Measurements from ENCODE around the gene PLA2G12A. TPM values are rescaled to one million over a fixed set of nuclear protein-coding genes. Genes with fewer than 3 reads are reported as not detected.

The PLA2G12A gene
- total RNA-seq, 1 donor from 2014 or later: 54.7 TPM

DNA sequence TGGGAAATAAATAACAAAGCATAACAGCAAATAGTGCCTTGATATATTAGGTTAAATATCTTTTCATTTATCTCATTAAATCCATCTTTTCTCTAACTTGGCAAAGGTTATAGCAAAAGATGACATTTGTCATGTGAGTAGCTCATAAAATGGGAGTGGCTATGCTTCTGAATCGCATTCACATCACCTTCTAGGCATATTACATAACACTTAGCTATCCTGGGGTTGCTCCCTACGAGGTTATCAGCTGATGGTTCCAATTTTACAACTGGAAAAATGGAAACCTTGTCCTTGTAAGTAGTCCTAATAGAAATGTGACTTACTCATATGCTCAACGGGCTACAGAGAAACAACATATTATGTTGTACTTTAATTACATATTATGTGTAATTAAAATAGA, 16.4 kb downstream of the PLA2G12A start:
- no peaks in the 10 kb centered on the region for H3K27me3 Mint-ChIP-seq
- peaks cover 14% of the 10 kb centered on the region for H3K36me3 Mint-ChIP-seq (ENCODE audit: insufficient read depth)
- no peak overlapping the region for H3K27ac Mint-ChIP-seq
- TF ChIP-seq, protein P1, sequence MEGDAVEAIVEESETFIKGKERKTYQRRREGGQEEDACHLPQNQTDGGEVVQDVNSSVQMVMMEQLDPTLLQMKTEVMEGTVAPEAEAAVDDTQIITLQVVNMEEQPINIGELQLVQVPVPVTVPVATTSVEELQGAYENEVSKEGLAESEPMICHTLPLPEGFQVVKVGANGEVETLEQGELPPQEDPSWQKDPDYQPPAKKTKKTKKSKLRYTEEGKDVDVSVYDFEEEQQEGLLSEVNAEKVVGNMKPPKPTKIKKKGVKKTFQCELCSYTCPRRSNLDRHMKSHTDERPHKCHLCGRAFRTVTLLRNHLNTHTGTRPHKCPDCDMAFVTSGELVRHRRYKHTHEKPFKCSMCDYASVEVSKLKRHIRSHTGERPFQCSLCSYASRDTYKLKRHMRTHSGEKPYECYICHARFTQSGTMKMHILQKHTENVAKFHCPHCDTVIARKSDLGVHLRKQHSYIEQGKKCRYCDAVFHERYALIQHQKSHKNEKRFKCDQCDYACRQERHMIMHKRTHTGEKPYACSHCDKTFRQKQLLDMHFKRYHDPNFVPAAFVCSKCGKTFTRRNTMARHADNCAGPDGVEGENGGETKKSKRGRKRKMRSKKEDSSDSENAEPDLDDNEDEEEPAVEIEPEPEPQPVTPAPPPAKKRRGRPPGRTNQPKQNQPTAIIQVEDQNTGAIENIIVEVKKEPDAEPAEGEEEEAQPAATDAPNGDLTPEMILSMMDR (IDR thresholded peaks at IDR 0.05; ENCODE audit: unreplicated experiment): no peak
- H3K4me3 Mint-ChIP-seq (ENCODE audit: low read depth): no peak overlapping the region
- no peak for DNase-seq (ENCODE audit: low spot score, unreplicated experiment)
- H3K9me3 Mint-ChIP-seq (ENCODE audit: low read depth): no peaks in the 10 kb centered on the region
- H3K4me1 Mint-ChIP-seq (ENCODE audit: low read depth): no peaks in the 10 kb centered on the region

DNA sequence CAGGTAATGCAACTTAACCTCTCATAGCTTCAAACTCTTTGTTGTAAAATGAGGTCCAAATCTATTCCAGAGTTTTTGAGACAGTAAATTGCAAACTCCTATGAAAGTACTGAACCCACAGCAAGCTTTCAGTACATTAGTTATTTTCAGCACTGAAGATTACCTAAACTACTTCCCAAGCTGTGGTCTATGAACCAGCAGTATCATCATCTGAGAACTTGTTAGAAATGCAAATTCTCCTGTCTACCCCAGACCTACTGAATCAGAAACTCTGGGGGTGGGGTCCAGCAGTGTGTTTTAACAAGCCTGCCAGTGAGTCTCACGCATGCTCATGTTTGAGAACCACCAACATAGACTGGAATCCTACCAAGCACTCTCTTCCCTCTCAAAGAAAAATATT, 20.9 kb downstream of the PLA2G12A start:
- H3K27me3 Mint-ChIP-seq: no peaks in the 10 kb centered on the region
- peaks cover 7% of the 10 kb centered on the region for H3K36me3 Mint-ChIP-seq (ENCODE audit: insufficient read depth)
- no peak for DNase-seq (ENCODE audit: low spot score, unreplicated experiment)
- no peaks in the 10 kb centered on the region for H3K9me3 Mint-ChIP-seq (ENCODE audit: low read depth)
- H3K4me1 Mint-ChIP-seq (ENCODE audit: low read depth): peaks cover 4% of the 10 kb centered on the region
- TF ChIP-seq, protein P1 (IDR thresholded peaks at IDR 0.05; ENCODE audit: unreplicated experiment): no peak
- H3K4me3 Mint-ChIP-seq (ENCODE audit: low read depth): no peak overlapping the region
- no peak overlapping the region for H3K27ac Mint-ChIP-seq

DNA sequence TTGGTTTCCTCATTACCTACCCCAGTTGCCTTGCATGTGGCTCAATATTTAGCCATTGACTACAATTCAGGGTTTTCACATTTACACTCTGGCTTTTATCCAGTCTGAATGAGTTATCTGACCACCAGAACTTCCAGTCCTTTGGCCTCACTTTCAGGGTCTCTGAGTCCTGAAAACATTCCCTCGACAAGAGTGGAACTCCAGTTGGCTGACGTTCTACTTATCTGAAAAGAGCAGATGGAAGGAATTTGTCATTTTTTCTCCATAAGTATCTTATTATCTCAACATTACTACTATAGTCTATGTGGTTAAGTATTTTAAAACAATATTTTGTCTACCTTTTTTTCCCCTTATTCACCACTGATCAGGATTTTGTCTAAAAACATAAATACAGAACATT, 21.4 kb downstream of the PLA2G12A start:
- DNase-seq (ENCODE audit: low spot score, unreplicated experiment): no peak
- H3K27me3 Mint-ChIP-seq: no peaks in the 10 kb centered on the region
- TF ChIP-seq, protein P1 (IDR thresholded peaks at IDR 0.05; ENCODE audit: unreplicated experiment): no peak
- H3K9me3 Mint-ChIP-seq (ENCODE audit: low read depth): no peaks in the 10 kb centered on the region
- no peak overlapping the region for H3K4me3 Mint-ChIP-seq (ENCODE audit: low read depth)
- peaks cover 7% of the 10 kb centered on the region for H3K36me3 Mint-ChIP-seq (ENCODE audit: insufficient read depth)
- H3K27ac Mint-ChIP-seq: no peak overlapping the region
- peaks cover 8% of the 10 kb centered on the region for H3K4me1 Mint-ChIP-seq (ENCODE audit: low read depth)

DNA sequence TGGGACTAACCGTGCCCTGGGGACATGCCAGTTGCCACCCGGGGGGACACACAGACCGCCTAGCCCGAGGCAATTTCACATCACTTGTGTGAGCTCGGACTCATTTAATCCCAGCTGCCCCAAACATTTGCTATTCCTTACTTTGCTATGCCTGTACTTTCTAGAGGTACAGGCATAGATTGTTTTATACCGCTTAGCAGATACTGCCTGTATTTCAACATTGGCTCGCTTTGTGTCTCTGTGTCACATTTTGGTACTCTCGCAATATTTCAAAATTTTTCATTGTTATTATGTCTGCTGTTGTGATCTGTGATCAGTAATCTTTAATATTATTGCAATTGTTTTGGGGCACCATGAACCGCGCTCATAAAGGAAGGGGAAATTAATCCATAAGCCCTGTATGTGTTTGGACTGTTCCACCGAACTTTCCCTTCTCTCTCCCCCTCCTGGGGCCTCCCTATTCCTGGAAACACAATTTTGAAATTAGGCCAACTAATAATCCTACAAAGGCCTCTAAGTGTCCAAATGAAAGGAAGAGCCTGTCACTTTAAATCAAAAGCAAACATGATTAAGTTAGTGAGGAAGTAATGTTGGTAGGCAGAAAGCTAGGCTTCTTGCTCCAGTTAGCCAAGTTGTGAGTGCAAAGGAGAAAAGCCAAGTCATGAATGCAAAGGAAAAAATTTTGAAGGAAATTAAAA, 26.1 kb downstream of the PLA2G12A start:
- no peaks in the 10 kb centered on the region for H3K27me3 Mint-ChIP-seq
- TF ChIP-seq, protein P1 (IDR thresholded peaks at IDR 0.05; ENCODE audit: unreplicated experiment): no peak
- no peak for DNase-seq (ENCODE audit: low spot score, unreplicated experiment)
- H3K4me3 Mint-ChIP-seq (ENCODE audit: low read depth): peak overlapping the region; percentile 96
- H3K4me1 Mint-ChIP-seq (ENCODE audit: low read depth): peaks cover 27% of the 10 kb centered on the region
- H3K27ac Mint-ChIP-seq: peak overlapping the region; percentile 100
- no peaks in the 10 kb centered on the region for H3K9me3 Mint-ChIP-seq (ENCODE audit: low read depth)
- peaks cover 18% of the 10 kb centered on the region for H3K36me3 Mint-ChIP-seq (ENCODE audit: insufficient read depth)

DNA sequence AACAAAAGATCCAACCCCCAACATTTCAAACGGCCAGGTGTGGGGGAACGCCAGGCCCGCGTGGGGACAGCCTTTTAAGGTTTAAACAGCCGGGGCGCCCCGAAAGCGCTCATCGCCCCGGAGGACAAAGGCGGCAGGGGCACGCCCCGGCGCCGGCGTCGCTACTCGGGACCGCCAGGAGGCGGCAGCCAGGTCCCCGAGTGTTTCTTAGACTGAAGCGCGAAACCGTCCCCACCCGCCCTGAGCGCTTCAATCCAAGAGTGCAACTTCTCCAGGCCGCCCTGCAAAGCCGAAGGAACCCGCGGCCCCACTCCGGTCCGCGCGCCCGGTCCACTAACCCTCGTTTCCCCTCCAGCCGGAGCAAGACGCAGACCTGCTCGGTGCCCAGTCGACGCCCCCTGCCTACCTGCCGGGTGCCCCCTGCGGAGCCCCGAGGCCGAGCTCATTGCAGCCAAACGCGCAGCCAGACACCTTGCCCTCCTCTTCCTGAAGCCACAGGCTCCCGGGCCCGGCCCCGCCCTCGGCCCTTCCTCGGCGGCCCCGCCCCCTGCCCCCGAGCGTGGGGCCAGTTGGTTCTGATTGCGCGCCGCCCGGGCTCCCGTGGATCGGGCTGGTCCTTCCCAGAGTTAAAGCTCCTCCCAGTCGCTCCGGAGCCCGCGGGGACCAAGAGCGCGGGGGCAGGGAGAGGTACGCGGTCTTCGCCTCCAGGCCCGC, 26.8 kb downstream of the PLA2G12A start, which contains the start of gene CASP6:
Gene CASP6 (minus strand): TSS at position 496 of the 714 bp plus-strand sequence. CDS start 50 bp downstream, at position 446.
- Mint-ChIP-seq H3K27me3 (no peaks in the 10 kb centered on the region), H3K4me1 (ENCODE audit: low read depth) (peaks cover 27% of the 10 kb centered on the region), H3K36me3 (ENCODE audit: insufficient read depth) (peaks cover 18% of the 10 kb centered on the region), H3K27ac (peak within 1 kb of the TSS; percentile 100), H3K9me3 (ENCODE audit: low read depth) (no peaks in the 10 kb centered on the region), H3K4me3 (ENCODE audit: low read depth) (peak within 1 kb of the TSS; percentile 96)
- TF ChIP-seq, protein P1 (IDR thresholded peaks at IDR 0.05; ENCODE audit: unreplicated experiment): peak; percentile 72
- DNase-seq (ENCODE audit: low spot score, unreplicated experiment): peak; percentile 75

Measured in progenitor cell of endocrine pancreas (in vitro differentiated cells).